HK-2 (cell line): ENCODE results near the gene KCNIP3.
"Not testable (repeated sequence)": the region's sequence is repeated elsewhere in the genome, so short reads cannot be mapped to it uniquely, and the experiment has no call there.

ENCODE experiments used
- DNase-seq: peaks from one replicate; pipeline ENCODE4 v3.0.0-alpha.2; 2018; ENCODE audit not compliant: unreplicated experiment

KCNIP3 gene

GRCh38 chr2:95359501-95359930 lies 62.4 kb downstream of the KCNIP3 start:
- no peak for DNase-seq

GRCh38 chr2:95361216-95361980 lies 64.3 kb downstream of the KCNIP3 start:
- DNase-seq: no peak

- DNase-seq: no peak
Observed at GRCh38 chr2:95362486-95362885, 65.3 kb downstream of the KCNIP3 start.

- no peak for DNase-seq
Observed at GRCh38 chr2:95366514-95366913, 69.4 kb downstream of the KCNIP3 start.

- no peak for DNase-seq
Observed at GRCh38 chr2:95372216-95372829, 75.2 kb downstream of the KCNIP3 start.

- no peak for DNase-seq
Observed at GRCh38 chr2:95372845-95373244, 75.7 kb downstream of the KCNIP3 start.

GRCh38 chr2:95374029-95374428 lies 76.9 kb downstream of the KCNIP3 start:
- no peak for DNase-seq

- no peak for DNase-seq
Observed at GRCh38 chr2:95374451-95374920, 77.3 kb downstream of the KCNIP3 start.

- peak; percentile 5 for DNase-seq
Observed at GRCh38 chr2:95374921-95375471, 77.8 kb downstream of the KCNIP3 start.

GRCh38 chr2:95375532-95376150 lies 78.5 kb downstream of the KCNIP3 start:
- DNase-seq: no peak

- no peak for DNase-seq
Observed at GRCh38 chr2:95376311-95377215, 79.4 kb downstream of the KCNIP3 start.

- no peak for DNase-seq
Observed at GRCh38 chr2:95377216-95378123, 80.3 kb downstream of the KCNIP3 start.

- DNase-seq: not testable (repeated sequence)
Observed at GRCh38 chr2:95378281-95378680, 81.1 kb downstream of the KCNIP3 start.

- no peak for DNase-seq
Observed at GRCh38 chr2:95379371-95379831, 82.3 kb downstream of the KCNIP3 start.

GRCh38 chr2:95380280-95380679 lies 83.1 kb downstream of the KCNIP3 start:
- no peak for DNase-seq

GRCh38 chr2:95380731-95381130 lies 83.6 kb downstream of the KCNIP3 start:
- DNase-seq: no peak

- no peak for DNase-seq
Observed at GRCh38 chr2:95381212-95382191, 84.4 kb downstream of the KCNIP3 start.

- no peak for DNase-seq
Observed at GRCh38 chr2:95382192-95382591, 85.0 kb downstream of the KCNIP3 start.
